ENCODE measurements around the gene FREM2. TPM values are rescaled to one million over a fixed set of nuclear protein-coding genes. Genes with fewer than 3 reads are reported as not detected.

The FREM2 gene
- total RNA-seq, 2 donors from 2014 or later: 12.5 to 17.9 TPM

- intact Hi-C loops (cut with DNase I): no loop called here
- 14 to 17% methylated on average over 7 of the region's 7 CpGs for WGBS, 2 donors
- peaks cover 19% of the 10 kb centered on the region for H3K4me1 ChIP-seq
- ATAC-seq: peak; percentile 88
- DNase-seq: peak; percentile 37 to 50 (median 42)
- no peak for TF ChIP-seq POLR2A (IDR thresholded peaks at IDR 0.05)
- TF ChIP-seq CTCF (IDR thresholded peaks at IDR 0.05): peak; percentile 37 to 79 (median 71)
- no peaks in the 10 kb centered on the region for H3K9me3 ChIP-seq
- H3K36me3 ChIP-seq (replicated peaks in 1 of 2; ENCODE audit: insufficient read depth in 1 of 2, low read depth in 2 of 2): no peaks in the 10 kb centered on the region
- H3K27ac ChIP-seq: peak overlapping the region in 3 of 4 donors; percentile 51 to 79 (median 67)
- no peak overlapping the region for H3K4me3 ChIP-seq
- no peaks in the 10 kb centered on the region for H3K27me3 ChIP-seq
These were observed 76.8 kb downstream of the FREM2 start for GRCh38 chr13:38763446-38764381.

- ATAC-seq: no peak
- no peak overlapping the region for H3K4me3 ChIP-seq
- H3K27ac ChIP-seq: no peak overlapping the region
- no peak for DNase-seq
- H3K9me3 ChIP-seq: no peaks in the 10 kb centered on the region
- H3K27me3 ChIP-seq: no peaks in the 10 kb centered on the region
- WGBS, 2 donors: 89 to 94% methylated on average over 2 of the region's 2 CpGs
- H3K4me1 ChIP-seq: peaks cover 19% of the 10 kb centered on the region
- TF ChIP-seq CTCF (IDR thresholded peaks at IDR 0.05) (no peak), POLR2A (IDR thresholded peaks at IDR 0.05) (no peak)
- H3K36me3 ChIP-seq (replicated peaks in 1 of 2; ENCODE audit: insufficient read depth in 1 of 2, low read depth in 2 of 2): no peaks in the 10 kb centered on the region
- intact Hi-C loops (cut with DNase I): no loop called here
These were observed 79.9 kb downstream of the FREM2 start for GRCh38 chr13:38766799-38767198.

GRCh38 chr13:38767506-38768265, 80.8 kb downstream of the FREM2 start:
- DNase-seq: peak in 1 of 4 donors; percentile 8
- 73 to 78% methylated on average over 1 of the region's 1 CpG for WGBS, 2 donors

GRCh38 chr13:38769526-38769925, 82.6 kb downstream of the FREM2 start:
- DNase-seq: no peak
- intact Hi-C loops (cut with DNase I): no loop called here
- no peaks in the 10 kb centered on the region for H3K9me3 ChIP-seq
- H3K36me3 ChIP-seq (replicated peaks in 1 of 2; ENCODE audit: insufficient read depth in 1 of 2, low read depth in 2 of 2): no peaks in the 10 kb centered on the region
- H3K4me1 ChIP-seq: peaks cover 13% of the 10 kb centered on the region
- no peak for ATAC-seq
- H3K27me3 ChIP-seq: no peaks in the 10 kb centered on the region
- TF ChIP-seq POLR2A (IDR thresholded peaks at IDR 0.05) (no peak), CTCF (IDR thresholded peaks at IDR 0.05) (no peak)
- 79 to 87% methylated on average over 7 of the region's 7 CpGs for WGBS, 2 donors
- no peak overlapping the region for H3K27ac ChIP-seq
- H3K4me3 ChIP-seq: no peak overlapping the region

More at GRCh38 chr13:38767506-38768265, 80.8 kb downstream of the FREM2 start:
- no peaks in the 10 kb centered on the region for H3K27me3 ChIP-seq
- no peaks in the 10 kb centered on the region for H3K36me3 ChIP-seq (replicated peaks in 1 of 2; ENCODE audit: insufficient read depth in 1 of 2, low read depth in 2 of 2)
- TF ChIP-seq POLR2A (IDR thresholded peaks at IDR 0.05): no peak
- no peak for TF ChIP-seq CTCF (IDR thresholded peaks at IDR 0.05)
- H3K4me3 ChIP-seq: no peak overlapping the region
- H3K9me3 ChIP-seq: no peaks in the 10 kb centered on the region
- no peak overlapping the region for H3K27ac ChIP-seq
- intact Hi-C loops (cut with DNase I): no loop called here
- ATAC-seq: no peak
- H3K4me1 ChIP-seq: peaks cover 19% of the 10 kb centered on the region

Measured in body of pancreas (tissue), 4 donors.